Tibial artery (tissue), 4 donors: ENCODE measurements around the gene DTNB.

Experiments used
- DNase-seq, 2 donors: peaks; one replicate each; pipeline ENCODE4 v3.0.0-alpha.2; 2019
- H3K27ac ChIP-seq, 2 donors: fragments of 200-600 bp; sonication (generic) in 1 of 2; 1 replicate in 1 of 2; 2 replicates in 1 of 2; pipeline ENCODE4 v1.5.1; 2018 to 2019; ENCODE audit warnings: mild to moderate bottlenecking in 1 of 2
- H3K27me3 ChIP-seq, 2 donors: fragments of 200-600 bp; sonication (generic) in 1 of 2; one replicate each; pipeline versions ENCODE4 v1.5.1 to v1.6.0; 2016 to 2019
- H3K36me3 ChIP-seq, 3 donors: fragments of 200-600 bp; sonication (generic) in 2 of 3; one replicate each; pipeline ENCODE4 v1.5.1; 2016 to 2019; ENCODE audit warnings: mild to moderate bottlenecking in 2 of 3
- H3K4me1 ChIP-seq, 4 donors: fragments of 200-600 bp; sonication (generic) in 2 of 4; 1 replicate in 3 of 4; 2 replicates in 1 of 4; pipeline ENCODE4 v1.5.1; 2016 to 2019
- H3K4me3 ChIP-seq, 2 donors: fragments of 200-600 bp; sonication (generic) in 1 of 2; 1 replicate in 1 of 2; 2 replicates in 1 of 2; pipeline ENCODE4 v1.5.1; 2018 to 2019; ENCODE audit warnings: mild to moderate bottlenecking in 2 of 2
- H3K9me3 ChIP-seq, 3 donors: fragments of 200-600 bp; sonication (generic) in 1 of 3; one replicate each; pipeline ENCODE4 v1.5.1; 2016 to 2019
- intact Hi-C: fragments of 100-400 bp; cut with DNase I; formaldehyde crosslinking; loops from one replicate; pipeline ENCODE4 v1.15.0; 2023; ENCODE audit warnings: low total_unique reads
- TF ChIP-seq, protein P1 (sequence below), 2 experiments: fragments of 200-600 bp in 1 of 2; fragments of 450-650 bp in 1 of 2; IDR thresholded peaks; one replicate each; pipeline ENCODE4 v1.5.1; 2017 to 2019; ENCODE audit warnings: antibody characterized with exemption in 2 of 2, mild to moderate bottlenecking in 1 of 2, moderate library complexity in 1 of 2

DTNB gene

GRCh38 chr2:25375371-25375988 lies 297.9 kb downstream of the DTNB start:
- intact Hi-C loops, result loop anchor here (5.0 to 10.0 kb wide), 3 partner anchors 33 to 149 kb away; partner anchors contain the start of gene DNMT3A
- no peaks in the 10 kb centered on the region for H3K9me3 ChIP-seq
- H3K4me3 ChIP-seq, result no peak overlapping the region
- no peak overlapping the region for H3K27ac ChIP-seq
- no peaks in the 10 kb centered on the region for H3K27me3 ChIP-seq
- peaks cover 0 to 28% (median 13%) of the 10 kb centered on the region in 4 donors for H3K4me1 ChIP-seq
- TF ChIP-seq, protein P1, sequence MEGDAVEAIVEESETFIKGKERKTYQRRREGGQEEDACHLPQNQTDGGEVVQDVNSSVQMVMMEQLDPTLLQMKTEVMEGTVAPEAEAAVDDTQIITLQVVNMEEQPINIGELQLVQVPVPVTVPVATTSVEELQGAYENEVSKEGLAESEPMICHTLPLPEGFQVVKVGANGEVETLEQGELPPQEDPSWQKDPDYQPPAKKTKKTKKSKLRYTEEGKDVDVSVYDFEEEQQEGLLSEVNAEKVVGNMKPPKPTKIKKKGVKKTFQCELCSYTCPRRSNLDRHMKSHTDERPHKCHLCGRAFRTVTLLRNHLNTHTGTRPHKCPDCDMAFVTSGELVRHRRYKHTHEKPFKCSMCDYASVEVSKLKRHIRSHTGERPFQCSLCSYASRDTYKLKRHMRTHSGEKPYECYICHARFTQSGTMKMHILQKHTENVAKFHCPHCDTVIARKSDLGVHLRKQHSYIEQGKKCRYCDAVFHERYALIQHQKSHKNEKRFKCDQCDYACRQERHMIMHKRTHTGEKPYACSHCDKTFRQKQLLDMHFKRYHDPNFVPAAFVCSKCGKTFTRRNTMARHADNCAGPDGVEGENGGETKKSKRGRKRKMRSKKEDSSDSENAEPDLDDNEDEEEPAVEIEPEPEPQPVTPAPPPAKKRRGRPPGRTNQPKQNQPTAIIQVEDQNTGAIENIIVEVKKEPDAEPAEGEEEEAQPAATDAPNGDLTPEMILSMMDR (IDR thresholded peaks at IDR 0.05), result no peak
- DNase-seq, result peak in 1 of 2 donors; percentile 62
- no peaks in the 10 kb centered on the region for H3K36me3 ChIP-seq

DNA sequence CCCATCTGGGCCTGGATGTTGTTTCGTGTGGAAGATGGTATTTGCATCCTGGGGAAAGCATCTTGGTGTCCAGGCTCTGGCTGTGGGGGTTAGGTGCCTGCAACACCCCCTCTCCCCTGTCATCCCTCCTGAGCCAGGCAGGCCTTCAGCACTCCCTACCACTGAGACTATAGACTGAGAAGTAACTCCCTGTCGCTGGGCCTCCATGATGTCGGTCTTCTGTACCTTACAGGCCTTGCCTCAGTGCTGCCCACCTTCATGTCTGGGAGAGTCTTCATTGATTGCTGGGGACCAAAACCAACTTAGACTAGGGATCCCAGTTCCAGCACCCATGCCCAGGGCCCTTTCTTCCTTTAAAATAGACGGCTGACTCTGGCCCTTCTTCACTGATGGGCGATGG lies 298.6 kb downstream of the DTNB start:
- no peak overlapping the region for H3K27ac ChIP-seq
- no peaks in the 10 kb centered on the region for H3K27me3 ChIP-seq
- H3K9me3 ChIP-seq, result no peaks in the 10 kb centered on the region
- intact Hi-C loops, result loop anchor here (5.0 to 10.0 kb wide), 3 partner anchors 33 to 150 kb away; partner anchors contain the start of gene DNMT3A
- TF ChIP-seq, protein P1 (IDR thresholded peaks at IDR 0.05), result no peak
- peaks cover 0 to 28% (median 13%) of the 10 kb centered on the region in 4 donors for H3K4me1 ChIP-seq
- no peaks in the 10 kb centered on the region for H3K36me3 ChIP-seq
- DNase-seq, result peak in 1 of 2 donors; percentile 33
- no peak overlapping the region for H3K4me3 ChIP-seq

DNA sequence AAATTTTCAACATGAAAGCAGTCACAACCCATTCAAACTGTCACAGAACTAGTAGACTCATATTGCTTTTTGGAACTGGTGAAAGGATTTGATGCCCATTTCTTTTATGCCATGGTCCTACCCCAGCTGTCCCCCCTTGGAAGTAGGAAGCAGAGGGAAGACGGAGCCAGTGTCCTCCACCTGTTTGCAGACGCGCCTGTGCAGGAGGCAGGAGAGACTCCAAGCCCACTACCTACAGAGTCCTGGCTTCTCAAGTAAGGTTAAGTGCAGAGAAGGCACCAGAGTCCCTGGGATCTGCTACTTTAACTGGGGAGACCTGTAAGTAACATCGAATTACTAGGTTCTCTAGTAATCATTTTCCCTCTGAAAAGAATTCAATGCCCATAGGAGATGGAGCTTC lies 299.0 kb downstream of the DTNB start:
- Histone ChIP-seq H3K4me1 (peaks cover 0 to 28% (median 13%) of the 10 kb centered on the region in 4 donors), H3K27ac (no peak overlapping the region), H3K4me3 (no peak overlapping the region), H3K27me3 (no peaks in the 10 kb centered on the region), H3K36me3 (no peaks in the 10 kb centered on the region), H3K9me3 (no peaks in the 10 kb centered on the region)
- no peak for DNase-seq
- intact Hi-C loops, result loop anchor here (10.0 kb wide), 2 partner anchors 70 to 150 kb away; no protein-coding TSS in a partner anchor
- TF ChIP-seq, protein P1 (IDR thresholded peaks at IDR 0.05), result no peak

DNA sequence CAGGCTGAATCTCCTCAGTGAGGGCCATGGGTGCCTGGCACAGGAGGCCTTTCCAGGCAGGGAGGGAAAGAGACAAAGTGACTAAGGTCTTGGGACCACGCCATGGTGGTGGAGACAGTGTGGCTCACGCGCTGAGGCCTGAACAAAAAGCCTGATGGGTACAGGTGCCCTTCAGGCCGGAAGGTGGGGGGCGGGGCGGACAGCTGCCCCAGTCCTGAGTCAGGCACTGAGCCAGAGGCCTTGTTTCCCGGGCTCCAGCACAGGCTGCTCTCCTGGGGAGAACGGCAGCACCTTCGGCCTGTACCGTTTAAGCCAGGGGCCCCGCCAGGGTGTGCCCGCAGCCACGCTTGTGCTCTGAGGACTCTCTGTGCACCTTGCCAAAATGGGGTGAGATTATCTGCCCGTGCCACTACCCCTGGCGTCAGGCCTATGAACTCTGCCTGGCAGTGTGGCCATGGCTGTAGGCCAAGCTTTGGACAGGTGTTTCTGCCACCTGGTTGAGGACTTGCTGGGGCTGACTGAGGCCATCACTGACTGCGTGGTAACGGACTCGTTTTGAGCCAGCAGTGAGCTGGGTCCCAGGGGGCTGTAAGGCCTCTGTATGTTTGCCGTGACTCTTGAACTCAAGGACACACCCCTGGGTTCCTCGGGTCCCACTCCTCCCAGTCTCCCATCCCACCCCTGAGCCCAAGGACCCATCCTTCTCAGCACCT lies 300.0 kb downstream of the DTNB start:
- H3K9me3 ChIP-seq, result no peaks in the 10 kb centered on the region
- H3K4me3 ChIP-seq, result no peak overlapping the region
- intact Hi-C loops, result loop anchor here (10.0 kb wide), 2 partner anchors 69 to 151 kb away; no protein-coding TSS in a partner anchor
- no peaks in the 10 kb centered on the region for H3K36me3 ChIP-seq
- no peak overlapping the region for H3K27ac ChIP-seq
- peaks cover 0 to 28% (median 13%) of the 10 kb centered on the region in 4 donors for H3K4me1 ChIP-seq
- peak in 1 of 2 donors; percentile 63 for DNase-seq
- H3K27me3 ChIP-seq, result no peaks in the 10 kb centered on the region
- TF ChIP-seq, protein P1 (IDR thresholded peaks at IDR 0.05), result no peak

GRCh38 chr2:25372405-25373268 lies 300.7 kb downstream of the DTNB start:
- intact Hi-C loops, result loop anchor here (10.0 kb wide), 2 partner anchors 68 to 152 kb away; no protein-coding TSS in a partner anchor
- no peak overlapping the region for H3K4me3 ChIP-seq
- H3K27ac ChIP-seq, result no peak overlapping the region
- H3K9me3 ChIP-seq, result no peaks in the 10 kb centered on the region
- peak in 1 of 2 donors; percentile 41 for DNase-seq
- no peaks in the 10 kb centered on the region for H3K36me3 ChIP-seq
- peaks cover 0 to 23% (median 12%) of the 10 kb centered on the region in 4 donors for H3K4me1 ChIP-seq
- H3K27me3 ChIP-seq, result no peaks in the 10 kb centered on the region
- TF ChIP-seq, protein P1 (IDR thresholded peaks at IDR 0.05), result no peak
